ENCODE results near the gene C8G.
A peak's percentile ranks its signal among the peaks of the same experiment; 100 is the strongest.

Gene C8G

GRCh38 chr9:136946228-136947027 lies 1.4 kb downstream of the C8G start:
- TF ChIP-seq EGR1 (IDR thresholded peaks at IDR 0.05) = no peak
- no peak for TF ChIP-seq TCF12 (IDR thresholded peaks at IDR 0.05; ENCODE audit: low read depth)
- TF ChIP-seq EP300 (IDR thresholded peaks at IDR 0.05; ENCODE audit: borderline replicate concordance) = no peak
- TF ChIP-seq CREB1 (IDR thresholded peaks at IDR 0.05; ENCODE audit: low read depth) = no peak
- TF ChIP-seq, protein P1, sequence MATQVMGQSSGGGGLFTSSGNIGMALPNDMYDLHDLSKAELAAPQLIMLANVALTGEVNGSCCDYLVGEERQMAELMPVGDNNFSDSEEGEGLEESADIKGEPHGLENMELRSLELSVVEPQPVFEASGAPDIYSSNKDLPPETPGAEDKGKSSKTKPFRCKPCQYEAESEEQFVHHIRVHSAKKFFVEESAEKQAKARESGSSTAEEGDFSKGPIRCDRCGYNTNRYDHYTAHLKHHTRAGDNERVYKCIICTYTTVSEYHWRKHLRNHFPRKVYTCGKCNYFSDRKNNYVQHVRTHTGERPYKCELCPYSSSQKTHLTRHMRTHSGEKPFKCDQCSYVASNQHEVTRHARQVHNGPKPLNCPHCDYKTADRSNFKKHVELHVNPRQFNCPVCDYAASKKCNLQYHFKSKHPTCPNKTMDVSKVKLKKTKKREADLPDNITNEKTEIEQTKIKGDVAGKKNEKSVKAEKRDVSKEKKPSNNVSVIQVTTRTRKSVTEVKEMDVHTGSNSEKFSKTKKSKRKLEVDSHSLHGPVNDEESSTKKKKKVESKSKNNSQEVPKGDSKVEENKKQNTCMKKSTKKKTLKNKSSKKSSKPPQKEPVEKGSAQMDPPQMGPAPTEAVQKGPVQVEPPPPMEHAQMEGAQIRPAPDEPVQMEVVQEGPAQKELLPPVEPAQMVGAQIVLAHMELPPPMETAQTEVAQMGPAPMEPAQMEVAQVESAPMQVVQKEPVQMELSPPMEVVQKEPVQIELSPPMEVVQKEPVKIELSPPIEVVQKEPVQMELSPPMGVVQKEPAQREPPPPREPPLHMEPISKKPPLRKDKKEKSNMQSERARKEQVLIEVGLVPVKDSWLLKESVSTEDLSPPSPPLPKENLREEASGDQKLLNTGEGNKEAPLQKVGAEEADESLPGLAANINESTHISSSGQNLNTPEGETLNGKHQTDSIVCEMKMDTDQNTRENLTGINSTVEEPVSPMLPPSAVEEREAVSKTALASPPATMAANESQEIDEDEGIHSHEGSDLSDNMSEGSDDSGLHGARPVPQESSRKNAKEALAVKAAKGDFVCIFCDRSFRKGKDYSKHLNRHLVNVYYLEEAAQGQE (IDR thresholded peaks at IDR 0.05; ENCODE audit: low read depth) = no peak
- no peak for TF ChIP-seq USF1 (IDR thresholded peaks at IDR 0.05)
- TF ChIP-seq NFIC (IDR thresholded peaks at IDR 0.05) = no peak
- TF ChIP-seq TAF1 (IDR thresholded peaks at IDR 0.05; ENCODE audit: low read depth) = no peak
- TF ChIP-seq CEBPB (IDR thresholded peaks at IDR 0.05) = no peak
- no peak for TF ChIP-seq ZBTB7A (IDR thresholded peaks at IDR 0.05; ENCODE audit: low read depth)
- TF ChIP-seq FOXM1 (IDR thresholded peaks at IDR 0.05; ENCODE audit: borderline replicate concordance, low read depth) = no peak
- TF ChIP-seq, protein P2, sequence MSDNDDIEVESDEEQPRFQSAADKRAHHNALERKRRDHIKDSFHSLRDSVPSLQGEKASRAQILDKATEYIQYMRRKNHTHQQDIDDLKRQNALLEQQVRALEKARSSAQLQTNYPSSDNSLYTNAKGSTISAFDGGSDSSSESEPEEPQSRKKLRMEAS (IDR thresholded peaks at IDR 0.05) = no peak
- no peak for TF ChIP-seq YY1 (IDR thresholded peaks at IDR 0.05; ENCODE audit: low read depth)
- no peak for TF ChIP-seq RAD21 (IDR thresholded peaks at IDR 0.05; ENCODE audit: low read depth)
- TF ChIP-seq TEAD4 (IDR thresholded peaks at IDR 0.05) = no peak

- TF ChIP-seq TAF1 (IDR thresholded peaks at IDR 0.05; ENCODE audit: low read depth) = no peak
- TF ChIP-seq, protein P1 (IDR thresholded peaks at IDR 0.05; ENCODE audit: low read depth) = no peak
- no peak for TF ChIP-seq CEBPB (IDR thresholded peaks at IDR 0.05)
- TF ChIP-seq TEAD4 (IDR thresholded peaks at IDR 0.05) = no peak
- TF ChIP-seq CREB1 (IDR thresholded peaks at IDR 0.05; ENCODE audit: low read depth) = no peak
- TF ChIP-seq RAD21 (IDR thresholded peaks at IDR 0.05; ENCODE audit: low read depth) = no peak
- no peak for TF ChIP-seq TCF12 (IDR thresholded peaks at IDR 0.05; ENCODE audit: low read depth)
- TF ChIP-seq FOXM1 (IDR thresholded peaks at IDR 0.05; ENCODE audit: borderline replicate concordance, low read depth) = no peak
- TF ChIP-seq, protein P2 (IDR thresholded peaks at IDR 0.05) = no peak
- no peak for TF ChIP-seq NFIC (IDR thresholded peaks at IDR 0.05)
- no peak for TF ChIP-seq USF1 (IDR thresholded peaks at IDR 0.05)
- no peak; the same call in 1 of the 2 replicates for TF ChIP-seq ZBTB7A (IDR thresholded peaks at IDR 0.05; ENCODE audit: low read depth)
- TF ChIP-seq EP300 (IDR thresholded peaks at IDR 0.05; ENCODE audit: borderline replicate concordance) = no peak
- TF ChIP-seq YY1 (IDR thresholded peaks at IDR 0.05; ENCODE audit: low read depth) = no peak
- no peak for TF ChIP-seq EGR1 (IDR thresholded peaks at IDR 0.05)
Measured at GRCh38 chr9:136947028-136947891, 2.2 kb downstream of the C8G start.

DNA sequence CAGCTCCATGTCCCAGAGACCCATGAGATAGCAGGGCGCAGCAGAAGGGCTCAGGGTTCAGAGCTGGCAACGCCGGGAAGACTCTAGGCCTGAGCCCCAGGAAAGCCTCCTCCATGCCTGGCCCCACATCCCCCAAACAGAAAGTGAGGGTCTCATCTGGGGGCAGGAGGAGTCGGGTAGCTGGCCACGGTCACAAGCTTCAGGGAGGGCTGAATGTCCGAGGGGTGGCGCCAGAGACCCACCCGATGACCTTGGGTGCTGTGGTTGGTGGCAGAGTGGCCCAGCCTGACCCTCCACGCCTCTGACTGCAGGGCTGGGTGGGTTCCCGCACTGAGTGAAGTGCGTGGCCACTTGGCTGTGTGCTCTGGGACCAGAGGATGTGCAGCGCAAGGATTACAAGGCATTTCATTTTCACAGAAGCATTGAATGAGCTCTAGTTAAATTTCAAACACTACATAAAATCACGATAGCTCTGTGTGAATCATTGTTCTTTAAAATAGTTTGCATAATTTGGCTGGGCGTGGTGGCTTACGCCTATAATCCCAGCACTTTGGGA lies 3.0 kb downstream of the C8G start:
- TF ChIP-seq YY1 (IDR thresholded peaks at IDR 0.05; ENCODE audit: low read depth) = no peak
- peak; percentile 53 for TF ChIP-seq TEAD4 (IDR thresholded peaks at IDR 0.05)
- TF ChIP-seq ZBTB7A (IDR thresholded peaks at IDR 0.05; ENCODE audit: low read depth) = peak; percentile 79
- peak; percentile 82 for TF ChIP-seq RAD21 (IDR thresholded peaks at IDR 0.05; ENCODE audit: low read depth)
- TF ChIP-seq, protein P2 (IDR thresholded peaks at IDR 0.05) = no peak

DNA sequence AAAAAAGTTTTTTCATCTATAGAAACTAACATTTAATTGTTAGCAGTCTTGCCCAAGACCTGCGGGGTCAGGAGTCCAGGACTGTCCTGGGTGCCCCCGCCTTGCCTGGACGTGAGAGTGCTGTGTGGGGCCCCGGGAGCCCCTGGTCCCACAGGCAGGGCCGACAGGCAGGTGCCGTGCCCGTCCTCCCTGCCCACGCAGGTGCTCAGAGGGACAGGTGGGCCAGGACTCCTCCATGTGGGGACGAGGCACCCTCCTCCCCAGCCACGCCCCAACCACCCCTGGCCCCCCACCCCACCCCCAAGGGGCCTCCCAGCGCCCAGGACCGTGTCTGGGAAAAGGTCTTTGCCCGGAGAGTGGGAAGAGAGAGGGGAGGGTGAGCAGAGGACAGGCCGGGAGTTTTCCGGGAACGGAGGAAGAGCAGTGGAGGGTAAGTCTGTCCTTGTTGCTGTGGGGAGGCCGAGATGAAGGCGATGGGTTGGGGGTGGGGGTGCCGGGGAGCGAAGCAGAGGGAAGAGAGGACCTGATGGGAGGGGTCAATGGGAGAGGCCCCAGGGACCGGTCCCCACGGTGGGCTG lies 4.3 kb downstream of the C8G start:
- TF ChIP-seq ZBTB7A (IDR thresholded peaks at IDR 0.05; ENCODE audit: low read depth) = no peak; the same call in 1 of the 2 replicates
- no peak for TF ChIP-seq FOXM1 (IDR thresholded peaks at IDR 0.05; ENCODE audit: borderline replicate concordance, low read depth)
- TF ChIP-seq, protein P2 (IDR thresholded peaks at IDR 0.05) = no peak
- TF ChIP-seq TCF12 (IDR thresholded peaks at IDR 0.05; ENCODE audit: low read depth) = no peak
- TF ChIP-seq YY1 (IDR thresholded peaks at IDR 0.05; ENCODE audit: low read depth) = no peak
- no peak for TF ChIP-seq TAF1 (IDR thresholded peaks at IDR 0.05; ENCODE audit: low read depth)
- TF ChIP-seq RAD21 (IDR thresholded peaks at IDR 0.05; ENCODE audit: low read depth) = no peak
- no peak for TF ChIP-seq TEAD4 (IDR thresholded peaks at IDR 0.05)
- no peak for TF ChIP-seq CREB1 (IDR thresholded peaks at IDR 0.05; ENCODE audit: low read depth)
- no peak for TF ChIP-seq USF1 (IDR thresholded peaks at IDR 0.05)

Data from Ishikawa (cell line).